ENCODE data around the gene MYO1H.

- TF ChIP-seq, protein P1, sequence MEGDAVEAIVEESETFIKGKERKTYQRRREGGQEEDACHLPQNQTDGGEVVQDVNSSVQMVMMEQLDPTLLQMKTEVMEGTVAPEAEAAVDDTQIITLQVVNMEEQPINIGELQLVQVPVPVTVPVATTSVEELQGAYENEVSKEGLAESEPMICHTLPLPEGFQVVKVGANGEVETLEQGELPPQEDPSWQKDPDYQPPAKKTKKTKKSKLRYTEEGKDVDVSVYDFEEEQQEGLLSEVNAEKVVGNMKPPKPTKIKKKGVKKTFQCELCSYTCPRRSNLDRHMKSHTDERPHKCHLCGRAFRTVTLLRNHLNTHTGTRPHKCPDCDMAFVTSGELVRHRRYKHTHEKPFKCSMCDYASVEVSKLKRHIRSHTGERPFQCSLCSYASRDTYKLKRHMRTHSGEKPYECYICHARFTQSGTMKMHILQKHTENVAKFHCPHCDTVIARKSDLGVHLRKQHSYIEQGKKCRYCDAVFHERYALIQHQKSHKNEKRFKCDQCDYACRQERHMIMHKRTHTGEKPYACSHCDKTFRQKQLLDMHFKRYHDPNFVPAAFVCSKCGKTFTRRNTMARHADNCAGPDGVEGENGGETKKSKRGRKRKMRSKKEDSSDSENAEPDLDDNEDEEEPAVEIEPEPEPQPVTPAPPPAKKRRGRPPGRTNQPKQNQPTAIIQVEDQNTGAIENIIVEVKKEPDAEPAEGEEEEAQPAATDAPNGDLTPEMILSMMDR (IDR thresholded peaks at IDR 0.05; ENCODE audit: low read depth, low read length), result no peak
- TF ChIP-seq POLR2A (IDR thresholded peaks at IDR 0.05; ENCODE audit: extremely low read depth, insufficient read length), result no peak
- TF ChIP-seq MYC (IDR thresholded peaks at IDR 0.05; ENCODE audit: low read depth, low read length), result no peak
Measured at GRCh38 chr12:109460538-109460937, 112.8 kb downstream of the MYO1H start.
